Measurements from ENCODE around the gene THSD8. TPM values are rescaled to one million over a fixed set of nuclear protein-coding genes. Genes with fewer than 3 reads are reported as not detected.

THSD8 gene
- total RNA-seq, 1 donor from 2014 or later = 2.8 TPM

Small RNAs within 50 kb of the gene (microRNA-seq; reads per million reads assigned to microRNA genes)
- gene MIR5684 (ENCODE audit: borderline microRNAs expressed) (not detected), gene MIR6794 (ENCODE audit: borderline microRNAs expressed) (not detected)

Other genes with a start within 250 kb of the THSD8 start
- 12.2 TPM for gene ZNF490, start 191.3 kb upstream of the THSD8 start, total RNA-seq
- gene ZNF791, start 191.1 kb upstream of the THSD8 start, total RNA-seq = 29.7 TPM
- 174 TPM for gene MAN2B1, start 135.3 kb upstream of the THSD8 start, total RNA-seq
- 10.9 TPM for gene WDR83, start 135.3 kb upstream of the THSD8 start, total RNA-seq
- gene DHPS, start 120.2 kb upstream of the THSD8 start, total RNA-seq = 70.5 TPM
- gene GNG14, start 114.1 kb upstream of the THSD8 start, total RNA-seq = not detected
- 4.3 TPM for gene FBXW9, start 105.4 kb upstream of the THSD8 start, total RNA-seq
- gene TNPO2, start 78.1 kb upstream of the THSD8 start, total RNA-seq = 49.0 TPM
- 144 TPM for gene TRIR, start 67.4 kb upstream of the THSD8 start, total RNA-seq
- 55.2 TPM for gene GET3, start 64.6 kb upstream of the THSD8 start, total RNA-seq
- gene BEST2, start 50.3 kb upstream of the THSD8 start, total RNA-seq = not detected
- gene HOOK2, start 26.5 kb upstream of the THSD8 start, total RNA-seq = 65.3 TPM
- 174 TPM for gene JUNB, start 10.6 kb upstream of the THSD8 start, total RNA-seq
- 123 TPM for gene PRDX2, start 269 bp upstream of the THSD8 start, total RNA-seq
- 7.4 TPM for gene RNASEH2A, start 4.5 kb downstream of the THSD8 start, total RNA-seq
- gene RTBDN, start 32.5 kb downstream of the THSD8 start, total RNA-seq = not detected
- gene MAST1, start 36.4 kb downstream of the THSD8 start, total RNA-seq = not detected
- 61.0 TPM for gene DNASE2, start 79.4 kb downstream of the THSD8 start, total RNA-seq
- not detected for gene KLF1, start 85.1 kb downstream of the THSD8 start, total RNA-seq
- 21.0 TPM for gene GCDH, start 89.1 kb downstream of the THSD8 start, total RNA-seq
- gene SYCE2, start 117.2 kb downstream of the THSD8 start, total RNA-seq = not detected
- gene FARSA, start 131.6 kb downstream of the THSD8 start, total RNA-seq = 39.5 TPM
- 991 TPM for gene CALR, start 136.5 kb downstream of the THSD8 start, total RNA-seq
- gene RAD23A, start 143.8 kb downstream of the THSD8 start, total RNA-seq = 109 TPM
- 16.4 TPM for gene GADD45GIP1, start 155.2 kb downstream of the THSD8 start, total RNA-seq
- gene DAND5, start 167.5 kb downstream of the THSD8 start, total RNA-seq = not detected
- 168 TPM for gene NFIX, start 193.4 kb downstream of the THSD8 start, total RNA-seq

All from upper lobe of right lung (tissue), 1 donor.